SK-N-SH (cell line): ENCODE results near the gene TNRC6C. TPM values are rescaled to one million over a fixed set of nuclear protein-coding genes. Genes with fewer than 3 reads are reported as not detected.

ENCODE experiments used
- CTCF ChIA-PET: fragments of 300-600, 350-600 bp; formaldehyde crosslinking; extraction: SDS; loops from one replicate; lab custom pipeline; 2021; lab: Yijun Ruan, JAX
- POLR2A ChIA-PET: fragments of 350-600 bp; sonication (Branson Sonifier 250); formaldehyde crosslinking; extraction: SDS; loops from one replicate; lab custom pipeline; 2020; ENCODE audit warnings: antibody characterized with exemption, inconsistent platforms; lab: Yijun Ruan, JAX
- DNase-seq: peaks from one replicate; pipeline ENCODE4 v3.0.0; 2012
- H2AFZ ChIP-seq: fragments of 200-600 bp; sonication (generic); 2 replicates; pipeline ENCODE4 v1.8.1; 2016; ENCODE audit warnings: antibody characterized with exemption, mild to moderate bottlenecking, low read depth
- H3F3A ChIP-seq: fragments of 200-600 bp; sonication (generic); replicated peaks from 2 replicates; pipeline ENCODE3; 2016; ENCODE audit warnings: antibody characterized with exemption, mild to moderate bottlenecking; ENCODE audit not compliant: insufficient read depth
- H3K27ac ChIP-seq, 2 experiments: fragments of 200-500 bp in 1 of 2; fragments of 200-600 bp in 1 of 2; sonication (Bioruptor generic) in 1 of 2; sonication (generic), shearing (Covaris generic) in 1 of 2; 2 replicates each; pipeline versions ENCODE4 v1.5.1 to v1.6.1; 2014 to 2016; ENCODE audit warnings: low read depth in 2 of 2, inconsistent platforms in 1 of 2, low read length in 1 of 2, mild to moderate bottlenecking in 1 of 2, mixed read lengths in 1 of 2
- H3K27me3 ChIP-seq: fragments of 200-600 bp; sonication (generic), shearing (Covaris generic); 2 replicates; pipeline ENCODE4 v1.6.1; 2016; ENCODE audit warnings: mixed run types; ENCODE audit not compliant: insufficient read depth
- H3K36me3 ChIP-seq, 2 experiments: fragments of 200-500 bp in 1 of 2; fragments of 200-600 bp in 1 of 2; sonication (Bioruptor generic) in 1 of 2; sonication (generic) in 1 of 2; replicated peaks in 1 of 2; 2 replicates each; pipeline versions ENCODE3 to v1.5.1; 2014 to 2016; ENCODE audit warnings: low read length in 1 of 2, mild to moderate bottlenecking in 1 of 2; ENCODE audit not compliant: insufficient read depth in 2 of 2, control insufficient read depth in 1 of 2
- H3K4me1 ChIP-seq, 2 experiments: fragments of 200-500 bp in 1 of 2; fragments of 200-600 bp in 1 of 2; sonication (Bioruptor generic) in 1 of 2; sonication (generic), shearing (Covaris generic) in 1 of 2; 2 replicates each; pipeline versions ENCODE4 v1.5.1 to v1.6.1; 2014 to 2016; ENCODE audit warnings: low read depth in 1 of 2, low read length in 1 of 2, mixed run types in 1 of 2; ENCODE audit not compliant: insufficient read depth in 2 of 2, control insufficient read depth in 1 of 2
- H3K4me2 ChIP-seq: fragments of 200-600 bp; sonication (generic), shearing (Covaris generic); 2 replicates; pipeline ENCODE4 v1.6.1; 2017; ENCODE audit warnings: mixed run types
- H3K4me3 ChIP-seq, 2 experiments: fragments of 200-500 bp in 1 of 2; fragments of 200-600 bp in 1 of 2; sonication (Bioruptor generic) in 1 of 2; sonication (generic), shearing (Covaris generic) in 1 of 2; 2 replicates each; pipeline versions ENCODE4 v1.5.1 to v1.8.1; 2014 to 2016; ENCODE audit warnings: low read depth in 2 of 2, inconsistent platforms in 1 of 2, low read length in 1 of 2, mild to moderate bottlenecking in 1 of 2, mixed read lengths in 1 of 2, moderate library complexity in 1 of 2
- H3K79me2 ChIP-seq: fragments of 200-600 bp; sonication (generic); 2 replicates; pipeline ENCODE4 v1.8.1; 2017; ENCODE audit warnings: mild to moderate bottlenecking; ENCODE audit not compliant: insufficient read depth
- H3K9ac ChIP-seq: fragments of 200-600 bp; sonication (generic); 2 replicates; pipeline ENCODE4 v1.6.1; 2017; ENCODE audit warnings: mixed run types
- H3K9me2 ChIP-seq: fragments of 200-600 bp; sonication (generic); 2 replicates; pipeline ENCODE4 v1.6.1; 2017; ENCODE audit warnings: mixed run types
- H3K9me3 ChIP-seq: fragments of 200-600 bp; sonication (generic); 2 replicates; pipeline ENCODE4 v1.6.1; 2017; ENCODE audit warnings: mixed run types, mild to moderate bottlenecking, moderate library complexity
- H4K20me1 ChIP-seq: fragments of 200-600 bp; sonication (generic); 2 replicates; pipeline ENCODE4 v1.6.1; 2017; ENCODE audit warnings: mild to moderate bottlenecking, mixed run types; ENCODE audit not compliant: insufficient read depth
- CTCF ChIP-seq: fragments of 200-600 bp; sonication (generic); IDR thresholded peaks from 2 replicates; pipeline ENCODE4 v1.6.1; 2017; ENCODE audit warnings: antibody characterized with exemption, mild to moderate bottlenecking, moderate library complexity
- JUND ChIP-seq: IDR thresholded peaks from 2 replicates; pipeline ENCODE4 v1.4.0; 2012
- MAX ChIP-seq: IDR thresholded peaks from 2 replicates; pipeline ENCODE4 v1.4.0; 2012; ENCODE audit warnings: low read depth
- MEF2A ChIP-seq: IDR thresholded peaks from 2 replicates; pipeline ENCODE4 v1.4.0; 2012; ENCODE audit warnings: low read depth, borderline replicate concordance
- MXI1 ChIP-seq: IDR thresholded peaks from 2 replicates; pipeline ENCODE4 v1.6.1; 2012; ENCODE audit warnings: mild to moderate bottlenecking, low read depth, low read length, improper control_type of control experiment
- NFIC ChIP-seq: IDR thresholded peaks from 2 replicates; pipeline ENCODE4 v1.4.0; 2012; ENCODE audit warnings: borderline replicate concordance
- PBX3 ChIP-seq: IDR thresholded peaks from 2 replicates; pipeline ENCODE4; 2012
- POLR2AphosphoS5 ChIP-seq: IDR thresholded peaks from 2 replicates; pipeline ENCODE4 v1.6.1; 2012; ENCODE audit warnings: low read depth, low read length
- RCOR1 ChIP-seq: fragments of 150-350 bp; IDR thresholded peaks from 2 replicates; pipeline ENCODE4 v1.6.1; 2017; ENCODE audit warnings: antibody characterized with exemption, low read length
- RFX5 ChIP-seq: IDR thresholded peaks from 2 replicates; pipeline ENCODE4 v1.6.1; 2012; ENCODE audit warnings: mild to moderate bottlenecking, improper control_type of control experiment, low read length
- SMC3 ChIP-seq: IDR thresholded peaks from 2 replicates; pipeline ENCODE4 v1.6.1; 2012; ENCODE audit warnings: low read depth, low read length, improper control_type of control experiment
- TCF12 ChIP-seq: IDR thresholded peaks from 2 replicates; pipeline ENCODE4 v1.4.0; 2012
- YY1 ChIP-seq: IDR thresholded peaks from 2 replicates; pipeline ENCODE4 v1.4.0; 2012; ENCODE audit warnings: low read depth, mild to moderate bottlenecking
- WGBS: methylation state at CpG from one replicate; pipeline ENCODE4 v1.1.6; 2017; ENCODE audit warnings: low lambda C conversion rate; 5-methylcytosine and 5-hydroxymethylcytosine counted together
- polyA plus RNA-seq, 3 experiments: library from polyadenylated mRNA; depleted of rRNA; stranded (reverse); fragments of >200 nt; gene quantifications; 2 replicates each; pipeline ENCODE4 v1.2.3, GENCODE V29; 2012
- TF ChIP-seq, protein P1 (sequence below): fragments of 150-350 bp; IDR thresholded peaks from 2 replicates; pipeline ENCODE4 v1.6.1; 2016; ENCODE audit warnings: mild to moderate bottlenecking, low read depth, low read length

The TNRC6C gene
- polyA plus RNA-seq, 1 of the 3 experiments (the other 2 are of a cell fraction): 2.2 TPM

DNA sequence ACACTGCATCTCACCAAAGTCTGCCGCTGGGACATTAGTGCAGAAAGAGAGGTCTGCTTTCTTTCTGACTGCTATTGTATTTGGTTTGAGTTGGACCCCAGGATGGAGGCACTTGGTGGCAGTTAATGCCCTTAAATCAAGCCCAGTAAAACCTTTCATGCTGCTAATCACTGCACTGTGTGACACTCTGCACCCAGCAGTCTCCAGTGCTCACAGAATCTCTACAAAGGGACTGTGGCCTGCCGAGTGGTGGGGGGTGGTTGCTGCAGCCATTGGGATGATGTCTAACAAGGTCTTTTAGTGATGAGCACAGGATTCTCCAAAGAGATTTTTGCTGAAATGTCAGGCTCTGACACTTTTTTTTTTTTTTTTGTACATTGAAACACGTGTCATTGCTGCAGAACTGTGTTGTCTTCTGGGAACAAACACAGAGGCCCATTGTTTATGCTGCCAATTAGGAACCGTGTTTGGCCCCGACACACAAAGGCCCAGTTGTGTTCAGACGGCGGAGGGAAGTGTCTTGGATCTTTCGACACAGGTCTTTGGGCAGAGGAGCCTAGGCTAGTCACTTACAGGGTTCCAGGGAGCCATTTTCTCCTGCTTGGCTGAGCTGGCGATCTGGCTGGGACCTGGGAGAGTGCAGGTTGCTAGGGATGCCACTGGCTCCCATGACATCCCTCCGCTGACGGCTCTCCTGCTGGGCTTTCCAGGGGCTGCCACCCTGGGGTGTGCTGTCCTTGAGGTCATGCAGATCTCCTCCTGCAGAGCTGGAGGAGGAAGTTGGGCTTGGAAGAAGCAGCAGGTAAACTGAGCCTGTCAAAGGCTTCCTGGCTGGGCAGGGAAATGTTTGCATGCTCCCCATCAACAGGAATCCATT, 16.2 kb upstream of the TNRC6C start:
- Histone ChIP-seq H3K79me2 (no peaks in the 10 kb centered on the region), H2AFZ (no peak overlapping the region), H3K4me2 (no peak overlapping the region), H3K27me3 (peaks cover 42% of the 10 kb centered on the region; the same call in 1 of the 2 replicates), H3K36me3 (no peaks in the 10 kb centered on the region), H3F3A (no peaks in the 10 kb centered on the region), H3K4me3 (no peak overlapping the region), H3K9me2 (no peaks in the 10 kb centered on the region), H3K9me3 (no peaks in the 10 kb centered on the region), H4K20me1 (no peaks in the 10 kb centered on the region), H3K27ac (no peak overlapping the region), H3K9ac (no peak overlapping the region), H3K4me1 (no peaks in the 10 kb centered on the region)
- 71% methylated on average over 10 of the region's 11 CpGs for WGBS
- ChIA-PET POLR2A (no interaction called here), CTCF (interaction anchor here (1.2 to 1.7 kb wide), 3 partner anchors 12 to 71 kb away, joined by 3 to 6 read pairs (median 4); partner anchors contain the start of gene TNRC6C)
- TF ChIP-seq, protein P1, sequence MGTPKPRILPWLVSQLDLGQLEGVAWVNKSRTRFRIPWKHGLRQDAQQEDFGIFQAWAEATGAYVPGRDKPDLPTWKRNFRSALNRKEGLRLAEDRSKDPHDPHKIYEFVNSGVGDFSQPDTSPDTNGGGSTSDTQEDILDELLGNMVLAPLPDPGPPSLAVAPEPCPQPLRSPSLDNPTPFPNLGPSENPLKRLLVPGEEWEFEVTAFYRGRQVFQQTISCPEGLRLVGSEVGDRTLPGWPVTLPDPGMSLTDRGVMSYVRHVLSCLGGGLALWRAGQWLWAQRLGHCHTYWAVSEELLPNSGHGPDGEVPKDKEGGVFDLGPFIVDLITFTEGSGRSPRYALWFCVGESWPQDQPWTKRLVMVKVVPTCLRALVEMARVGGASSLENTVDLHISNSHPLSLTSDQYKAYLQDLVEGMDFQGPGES: no peak
- TF ChIP-seq PBX3 (no peak), MXI1 (no peak), CTCF (no peak), JUND (no peak), MEF2A (no peak), NFIC (no peak), POLR2AphosphoS5 (no peak), RFX5 (no peak), RCOR1 (no peak), TCF12 (no peak)
- no peak for DNase-seq

DNA sequence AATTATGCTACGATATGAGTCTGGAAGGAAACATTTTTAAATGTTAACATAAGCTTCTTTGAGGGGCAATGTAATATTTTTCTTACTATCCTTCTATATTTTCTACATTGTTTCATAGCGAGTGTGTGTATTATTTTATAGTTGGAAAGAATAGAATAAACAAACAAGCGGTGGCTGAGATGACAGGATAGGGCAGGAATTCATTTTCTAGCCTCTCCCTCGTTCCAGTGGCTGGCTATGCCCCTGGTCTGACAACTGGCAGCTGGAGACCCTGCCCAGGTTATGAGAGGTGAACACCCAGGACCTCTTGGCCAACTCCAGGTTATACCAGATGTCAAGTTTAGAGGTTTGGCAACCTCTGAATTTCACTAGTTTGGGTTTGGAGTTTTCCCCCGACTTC, 14.5 kb upstream of the TNRC6C start:
- Histone ChIP-seq H3K4me1 (no peaks in the 10 kb centered on the region), H3K4me3 (no peak overlapping the region), H3K27ac (no peak overlapping the region), H2AFZ (no peak overlapping the region), H4K20me1 (no peaks in the 10 kb centered on the region), H3K79me2 (no peaks in the 10 kb centered on the region), H3F3A (no peaks in the 10 kb centered on the region), H3K9me2 (no peaks in the 10 kb centered on the region), H3K27me3 (peaks cover 32% of the 10 kb centered on the region; the same call in 1 of the 2 replicates), H3K9ac (no peak overlapping the region), H3K4me2 (no peak overlapping the region), H3K9me3 (no peaks in the 10 kb centered on the region), H3K36me3 (no peaks in the 10 kb centered on the region)
- CTCF ChIA-PET: interaction anchor here (0.9 to 1.7 kb wide), 4 partner anchors 10 to 75 kb away, joined by 3 to 6 read pairs (median 4); no protein-coding TSS in a partner anchor
- DNase-seq: no peak
- POLR2A ChIA-PET: no interaction called here
- WGBS: 47% methylated on average over 5 of the region's 5 CpGs
- TF ChIP-seq MXI1 (no peak), SMC3 (no peak), PBX3 (no peak), MAX (no peak), YY1 (no peak)
- TF ChIP-seq, protein P1: no peak
